Adrenal gland (tissue), 12 donors: ENCODE data around the gene MACF1. TPM values are rescaled to one million over a fixed set of nuclear protein-coding genes. Genes with fewer than 3 reads are reported as not detected.

ENCODE experiments used
- DNase-seq, 7 donors: peaks; one replicate each; pipeline ENCODE4 v3.0.0-alpha.2; 2019 to 2020
- H3K27ac ChIP-seq, 5 donors: fragments of 200-600 bp; sonication (generic) in 4 of 5; 1 replicate in 3 of 5; 2 replicates in 2 of 5; pipeline versions ENCODE4 v1.5.1 to v1.8.0; 2016 to 2020; ENCODE audit warnings: mild to moderate bottlenecking in 1 of 5
- H3K27me3 ChIP-seq: fragments of 200-600 bp; 2 replicates; pipeline ENCODE4 v1.8.0; 2021
- H3K36me3 ChIP-seq, 2 donors: fragments of 200-600 bp; replicated peaks in 1 of 2; 1 replicate in 1 of 2; 2 replicates in 1 of 2; pipeline versions ENCODE4 v1.5.1 to v1.8.0; 2018 to 2022
- H3K4me1 ChIP-seq, 2 donors: fragments of 200-600 bp; replicated peaks in 1 of 2; 1 replicate in 1 of 2; 2 replicates in 1 of 2; pipeline versions ENCODE4 v1.5.1 to v1.8.0; 2018 to 2021
- H3K4me3 ChIP-seq, 4 donors: fragments of 200-600 bp; sonication (generic) in 3 of 4; one replicate each; pipeline ENCODE4 v1.5.1; 2016 to 2018
- H3K9me3 ChIP-seq, 3 donors: fragments of 200-600 bp; sonication (generic) in 1 of 3; replicated peaks in 1 of 3; 1 replicate in 2 of 3; 2 replicates in 1 of 3; pipeline versions ENCODE4 v1.5.1 to v1.8.0; 2016 to 2021
- CTCF ChIP-seq, 6 experiments: fragments of 450-650 bp in 4 of 6; fragments of 200-600 bp in 2 of 6; sonication (generic) in 1 of 6; IDR thresholded peaks; 1 replicate in 5 of 6; 2 replicates in 1 of 6; pipeline versions ENCODE4 v1.5.1 to v1.8.0; 2016 to 2021; ENCODE audit warnings: antibody characterized with exemption in 6 of 6, mild to moderate bottlenecking in 2 of 6, moderate library complexity in 1 of 6
- POLR2A ChIP-seq, 2 donors: fragments of 450-650 bp; IDR thresholded peaks; one replicate each; pipeline ENCODE4 v1.6.1; 2017; ENCODE audit warnings: antibody characterized with exemption in 2 of 2, mild to moderate bottlenecking in 2 of 2, moderate library complexity in 1 of 2
- WGBS, 4 donors: extraction: QIAGEN DNeasy Blood & Tissue Kit in 2 of 4; methylation state at CpG; one replicate each; pipeline versions ENCODE4 v1.1.5 to v1.1.7; 2013 to 2017; 5-methylcytosine and 5-hydroxymethylcytosine counted together
- intact Hi-C, 2 donors: fragments of 100-400 bp; cut with DNase I; formaldehyde crosslinking; loops; one replicate each; pipeline versions ENCODE4 v1.14.1 to v1.15.0; 2022 to 2023
- polyA plus RNA-seq, 3 donors: library from polyadenylated mRNA; stranded (reverse); fragments of 200-250 nt in 2 of 3; fragments of 350-450 nt in 1 of 3; fragmentation: Illumina TruSeq in 1 of 3; extraction: RNeasy Lipid Tissue Mini Kit (QIAGEN cat#74804) in 1 of 3; gene quantifications; one replicate each; pipeline ENCODE4 v1.2.3, GENCODE V29; 2013 to 2014
- total RNA-seq, 9 donors: library from RNA; depleted of rRNA in 4 of 9; stranded (reverse); fragments of >200 nt in 4 of 9; fragments of 120-200 nt in 1 of 9; fragmentation: NEBNext Ultra II Directional in 1 of 9; extraction: Animal tissue kit (Norgen Biotek cat#: 25700) in 1 of 9; gene quantifications; one replicate each; pipeline versions ENCODE4 v1.1.0 to v1.2.4, GENCODE V29; 2013 to 2023
- donor health status: healthy with polysubstance abuse.
- donor health status: Bipolar disorder and iron deficiency.
- donor health status: DM: yes; HTN: yes; CAD: no.
- donor health status: DM: no; HTN: no; CAD: no.
- donor health status: DM: no; HTN: no; CAD: no.
- donor health status: DM: yes; HTN: yes; CAD: no.

The MACF1 gene
- total and polyA plus RNA-seq, 12 donors: 85.1 to 334 (median 219) TPM

- H3K36me3 ChIP-seq: peaks cover 0 to 14% of the 10 kb centered on the region in 2 donors
- H3K27ac ChIP-seq: no peak overlapping the region
- DNase-seq: no peak
- no peaks in the 10 kb centered on the region for H3K4me1 ChIP-seq
- H3K4me3 ChIP-seq: no peak overlapping the region
- no peaks in the 10 kb centered on the region for H3K27me3 ChIP-seq
- 84 to 88% (median 86%) methylated on average over 24 to 29 of the region's 29 CpGs for WGBS, 4 donors
- H3K9me3 ChIP-seq: no peaks in the 10 kb centered on the region
- intact Hi-C loops: no loop called here
- TF ChIP-seq CTCF (IDR thresholded peaks at IDR 0.05): no peak
Measured at GRCh38 chr1:39522661-39523567, 318.4 kb downstream of the MACF1 start.

GRCh38 chr1:39524171-39524570 lies 319.7 kb downstream of the MACF1 start:
- Histone ChIP-seq H3K27ac (no peak overlapping the region), H3K4me3 (no peak overlapping the region), H3K36me3 (peaks cover 0 to 26% of the 10 kb centered on the region in 2 donors), H3K9me3 (no peaks in the 10 kb centered on the region), H3K27me3 (no peaks in the 10 kb centered on the region), H3K4me1 (no peaks in the 10 kb centered on the region)
- intact Hi-C loops: no loop called here
- 64 to 84% (median 80%) methylated on average over 5 to 6 of the region's 6 CpGs for WGBS, 4 donors
- no peak for DNase-seq
- TF ChIP-seq CTCF (IDR thresholded peaks at IDR 0.05): no peak
- TF ChIP-seq POLR2A (IDR thresholded peaks at IDR 0.05): no peak

- WGBS, 4 donors: 88 to 94% (median 93%) methylated on average over 15 of the region's 15 CpGs
- Histone ChIP-seq H3K27ac (no peak overlapping the region), H3K4me3 (no peak overlapping the region), H3K27me3 (no peaks in the 10 kb centered on the region), H3K4me1 (no peaks in the 10 kb centered on the region), H3K36me3 (peaks cover 0 to 32% of the 10 kb centered on the region in 2 donors), H3K9me3 (no peaks in the 10 kb centered on the region)
- intact Hi-C loops: no loop called here
- no peak for DNase-seq
- TF ChIP-seq CTCF (IDR thresholded peaks at IDR 0.05) (no peak), POLR2A (IDR thresholded peaks at IDR 0.05) (no peak)
Measured at GRCh38 chr1:39524591-39525365, 320.3 kb downstream of the MACF1 start.

GRCh38 chr1:39525366-39526165 lies 321.1 kb downstream of the MACF1 start:
- intact Hi-C loops: no loop called here
- no peaks in the 10 kb centered on the region for H3K27me3 ChIP-seq
- no peak overlapping the region for H3K4me3 ChIP-seq
- DNase-seq: no peak
- TF ChIP-seq POLR2A (IDR thresholded peaks at IDR 0.05) (no peak), CTCF (IDR thresholded peaks at IDR 0.05) (no peak)
- H3K27ac ChIP-seq: no peak overlapping the region
- no peaks in the 10 kb centered on the region for H3K9me3 ChIP-seq
- peaks cover 0 to 37% of the 10 kb centered on the region in 2 donors for H3K36me3 ChIP-seq
- H3K4me1 ChIP-seq: no peaks in the 10 kb centered on the region
- 88 to 97% (median 92%) methylated on average over 3 to 17 of the region's 17 CpGs for WGBS, 4 donors
